Natural killer cell treated with Interleukin-12 subunit alpha and Interleukin-12 subunit beta and Interleukin-15 and Interleukin-18, amount 100 ng/mL, for 72 hours (primary cell): ENCODE results near the gene ELMOD1. TPM values are rescaled to one million over a fixed set of nuclear protein-coding genes. Genes with fewer than 3 reads are reported as not detected.

Experiments
- ATAC-seq, 2 donors: fragments of 150-1000 bp; cut with Tn5 transposase in 1 of 2; sonication (Bioruptor Pico), chemical (Tn5 transposase) in 1 of 2; 2 replicates each; pipeline ENCODE4 v1.10.0; 2021
- DNase-seq: peaks from one replicate; pipeline ENCODE4 v3.0.0; 2022; ENCODE audit warnings: low spot score
- H3K27ac Mint-ChIP-seq, 2 donors: 1 replicate in 1 of 2; 2 replicates in 1 of 2; pipeline ENCODE4 v1.8.0; 2022; ENCODE audit warnings: mixed read lengths in 2 of 2, mild to moderate bottlenecking in 1 of 2, moderate library complexity in 1 of 2
- H3K27me3 Mint-ChIP-seq, 2 donors: 1 replicate in 1 of 2; 2 replicates in 1 of 2; pipeline ENCODE4 v1.8.0; 2022; ENCODE audit warnings: mixed read lengths in 2 of 2
- H3K36me3 Mint-ChIP-seq: one replicate; pipeline ENCODE4 v1.8.0; 2022; ENCODE audit warnings: mixed read lengths
- H3K4me1 Mint-ChIP-seq, 2 donors: 1 replicate in 1 of 2; 2 replicates in 1 of 2; pipeline ENCODE4 v1.8.0; 2022; ENCODE audit warnings: low read depth in 2 of 2, mixed read lengths in 2 of 2, mild to moderate bottlenecking in 1 of 2
- H3K4me3 Mint-ChIP-seq: one replicate; pipeline ENCODE4 v1.8.0; 2022; ENCODE audit warnings: mixed read lengths
- H3K9me3 Mint-ChIP-seq: 2 replicates; pipeline ENCODE4 v1.8.0; 2022; ENCODE audit warnings: mixed read lengths
- total RNA-seq, 2 donors: library from RNA; stranded (reverse); gene quantifications; one replicate each; pipeline ENCODE4 v1.2.3, GENCODE V29; 2022

Gene ELMOD1
- total RNA-seq, 2 donors from 2014 or later: not detected

DNA sequence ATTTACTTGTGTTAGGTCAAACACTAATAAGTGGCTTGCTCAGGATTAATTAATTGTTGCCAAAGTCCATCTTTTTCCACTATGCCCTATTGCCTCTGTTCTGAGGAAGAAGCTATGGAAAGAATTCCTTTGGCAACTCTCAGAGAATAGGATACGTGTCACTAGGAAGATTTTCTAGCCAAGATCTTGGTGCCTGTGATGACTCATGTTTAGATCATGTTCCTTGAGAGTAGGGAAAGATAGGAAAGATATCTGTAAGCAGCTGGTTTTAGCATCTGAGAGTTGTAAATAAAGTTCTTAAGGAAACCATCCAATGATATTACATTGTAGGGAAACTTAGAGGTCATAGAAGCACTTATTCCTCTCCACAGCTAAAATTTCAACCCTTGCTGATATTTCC is 105.2 kb downstream of the ELMOD1 start:
- H3K27ac Mint-ChIP-seq: no peak overlapping the region
- no peaks in the 10 kb centered on the region for H3K9me3 Mint-ChIP-seq
- H3K4me1 Mint-ChIP-seq: no peaks in the 10 kb centered on the region
- H3K36me3 Mint-ChIP-seq: no peaks in the 10 kb centered on the region
- DNase-seq (no peak), ATAC-seq (no peak)
- no peak overlapping the region for H3K4me3 Mint-ChIP-seq
- H3K27me3 Mint-ChIP-seq: peaks cover 12 to 17% of the 10 kb centered on the region in 2 donors

DNA sequence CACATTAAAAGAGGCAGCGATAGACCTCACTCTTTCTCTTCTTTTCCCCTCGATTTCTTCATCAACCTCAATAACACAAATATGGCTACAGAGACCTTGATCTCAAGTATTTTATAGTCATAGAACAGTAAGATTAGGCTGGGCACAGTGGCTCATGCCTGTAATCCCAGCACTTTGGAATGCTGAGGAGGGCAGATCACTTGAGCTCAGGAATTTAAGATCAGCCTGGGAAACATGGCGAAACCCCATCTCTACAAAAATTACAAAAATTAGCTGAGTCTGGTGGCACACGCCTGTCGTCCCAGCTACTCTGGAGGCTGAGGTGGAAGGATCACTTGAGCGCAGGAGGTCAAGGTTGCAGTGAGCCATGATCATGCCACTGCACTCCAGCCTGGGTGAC is 106.3 kb downstream of the ELMOD1 start:
- H3K4me3 Mint-ChIP-seq: no peak overlapping the region
- H3K27me3 Mint-ChIP-seq: peaks cover 8 to 17% of the 10 kb centered on the region in 2 donors
- no peak overlapping the region for H3K27ac Mint-ChIP-seq
- no peaks in the 10 kb centered on the region for H3K4me1 Mint-ChIP-seq
- no peak for DNase-seq
- no peaks in the 10 kb centered on the region for H3K9me3 Mint-ChIP-seq
- no peaks in the 10 kb centered on the region for H3K36me3 Mint-ChIP-seq
- no peak for ATAC-seq

GRCh38 chr11:107699371-107700285 is 108.7 kb downstream of the ELMOD1 start:
- no peaks in the 10 kb centered on the region for H3K4me1 Mint-ChIP-seq

DNA sequence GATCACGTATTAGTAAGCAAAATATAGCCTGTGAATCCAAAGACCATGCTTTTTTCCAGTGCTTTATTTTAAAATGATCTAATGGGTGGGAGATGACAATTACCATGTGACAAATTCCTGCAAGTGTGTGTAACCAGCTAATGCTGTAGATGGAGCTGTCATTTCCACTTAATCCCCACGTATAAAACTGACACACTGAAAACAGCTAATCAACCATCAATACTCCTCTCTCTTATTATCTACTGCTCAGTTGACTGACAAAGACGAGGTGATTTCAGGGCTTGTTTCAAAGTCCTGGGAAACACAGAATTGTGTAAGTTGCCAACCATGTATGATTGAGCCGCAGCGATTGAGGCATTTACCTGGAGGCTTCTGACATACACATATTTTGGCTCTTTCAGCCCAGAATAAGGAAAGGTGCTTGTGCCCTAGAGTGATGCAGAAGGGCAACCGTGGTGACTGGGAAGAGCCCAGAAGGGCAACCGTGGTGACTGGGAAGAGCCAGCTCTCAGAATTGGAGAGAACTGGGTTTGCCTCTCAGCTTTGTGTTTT is 111.2 kb downstream of the ELMOD1 start:
- H3K4me1 Mint-ChIP-seq: no peaks in the 10 kb centered on the region
- H3K4me3 Mint-ChIP-seq: no peak overlapping the region
- H3K27ac Mint-ChIP-seq: no peak overlapping the region
- peaks cover 10 to 26% of the 10 kb centered on the region in 2 donors for H3K27me3 Mint-ChIP-seq
- ATAC-seq: no peak
- H3K9me3 Mint-ChIP-seq: no peaks in the 10 kb centered on the region
- DNase-seq: no peak
- no peaks in the 10 kb centered on the region for H3K36me3 Mint-ChIP-seq

More at GRCh38 chr11:107699371-107700285, 108.7 kb downstream of the ELMOD1 start:
- Mint-ChIP-seq H3K9me3 (no peaks in the 10 kb centered on the region), H3K27ac (no peak overlapping the region), H3K4me3 (no peak overlapping the region), H3K27me3 (peaks cover 12 to 30% of the 10 kb centered on the region in 2 donors), H3K36me3 (no peaks in the 10 kb centered on the region)
- ATAC-seq: no peak
- DNase-seq: no peak

DNA sequence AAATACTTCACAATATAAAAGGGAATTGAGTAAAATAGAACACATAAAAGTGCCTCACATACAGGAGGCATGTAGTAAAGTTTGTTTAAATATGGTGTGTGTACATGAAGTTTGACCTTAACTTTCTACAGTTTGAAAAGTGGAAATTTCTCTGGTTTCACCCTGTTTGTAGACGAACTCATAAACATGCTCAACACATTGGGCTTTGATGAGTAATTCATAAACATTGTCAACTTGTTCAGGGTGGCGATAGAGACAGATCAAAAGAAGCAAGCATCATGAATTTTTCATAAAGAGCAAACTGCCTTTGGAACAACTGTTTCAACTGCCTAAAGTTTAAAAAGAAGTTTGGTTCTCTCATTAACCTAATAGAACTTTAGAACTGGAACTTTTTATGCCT is 111.8 kb downstream of the ELMOD1 start:
- no peak for ATAC-seq
- Mint-ChIP-seq H3K27me3 (peaks cover 16 to 28% of the 10 kb centered on the region in 2 donors), H3K4me3 (no peak overlapping the region), H3K4me1 (no peaks in the 10 kb centered on the region), H3K27ac (no peak overlapping the region), H3K9me3 (no peaks in the 10 kb centered on the region), H3K36me3 (no peaks in the 10 kb centered on the region)
- DNase-seq: no peak

DNA sequence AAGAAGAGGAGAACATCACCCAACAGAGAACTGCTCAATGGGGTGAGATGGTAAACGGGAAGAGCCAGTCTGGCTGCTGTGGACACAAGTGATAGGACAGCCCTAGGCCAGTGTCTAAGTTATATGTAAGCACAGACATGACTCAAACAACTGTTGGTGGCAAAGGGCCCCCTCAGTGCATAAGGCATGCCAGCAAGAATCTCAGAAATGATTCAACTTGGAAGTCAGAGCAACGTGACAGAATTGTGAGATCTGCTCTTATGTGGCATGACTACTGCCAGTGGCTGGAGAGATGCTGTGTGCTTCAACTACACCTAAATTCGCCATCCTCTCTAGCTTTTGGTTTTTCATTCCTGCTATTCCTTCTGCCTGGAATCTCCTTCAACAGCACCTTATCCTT is 113.5 kb downstream of the ELMOD1 start:
- H3K4me3 Mint-ChIP-seq: no peak overlapping the region
- H3K9me3 Mint-ChIP-seq: no peaks in the 10 kb centered on the region
- H3K4me1 Mint-ChIP-seq: no peaks in the 10 kb centered on the region
- no peak for DNase-seq
- peak in 1 of 2 donors; percentile 49 for ATAC-seq
- no peak overlapping the region for H3K27ac Mint-ChIP-seq
- H3K27me3 Mint-ChIP-seq: peaks cover 16 to 35% of the 10 kb centered on the region in 2 donors
- H3K36me3 Mint-ChIP-seq: no peaks in the 10 kb centered on the region

- H3K9me3 Mint-ChIP-seq: no peaks in the 10 kb centered on the region
- ATAC-seq (no peak), DNase-seq (no peak)
- no peaks in the 10 kb centered on the region for H3K4me1 Mint-ChIP-seq
- no peaks in the 10 kb centered on the region for H3K36me3 Mint-ChIP-seq
- H3K4me3 Mint-ChIP-seq: no peak overlapping the region
- peaks cover 16 to 41% of the 10 kb centered on the region in 2 donors for H3K27me3 Mint-ChIP-seq
- H3K27ac Mint-ChIP-seq: no peak overlapping the region
Observed at GRCh38 chr11:107705027-107705426, 114.1 kb downstream of the ELMOD1 start.

GRCh38 chr11:107706531-107706930 is 115.6 kb downstream of the ELMOD1 start:
- DNase-seq: no peak
- Mint-ChIP-seq H3K4me1 (no peaks in the 10 kb centered on the region), H3K27ac (no peak overlapping the region), H3K27me3 (peaks cover 16 to 53% of the 10 kb centered on the region in 2 donors), H3K9me3 (no peaks in the 10 kb centered on the region), H3K36me3 (no peaks in the 10 kb centered on the region), H3K4me3 (no peak overlapping the region)
- no peak for ATAC-seq

DNA sequence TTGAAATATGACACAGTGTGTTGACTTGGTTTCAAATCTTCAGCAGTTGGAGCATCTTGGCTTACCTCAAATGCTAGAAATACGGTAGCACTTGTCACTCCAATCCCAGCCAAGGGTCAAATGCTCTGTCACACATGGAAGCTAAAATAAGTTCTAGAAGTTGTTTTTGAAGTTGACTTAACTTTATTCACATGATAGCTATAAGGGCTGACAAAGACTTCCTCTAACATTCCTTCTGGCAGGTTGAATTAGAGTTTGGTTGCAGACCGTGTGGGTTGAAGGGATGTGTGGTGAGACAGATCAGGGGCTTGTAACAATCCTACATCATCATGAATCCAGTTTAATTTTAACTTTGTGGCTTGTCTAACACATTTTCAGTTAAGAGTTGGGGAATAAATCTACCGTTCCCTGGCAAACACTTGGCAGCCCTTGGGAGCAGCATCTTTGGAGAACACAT is 116.3 kb downstream of the ELMOD1 start:
- Mint-ChIP-seq H3K27ac (no peak overlapping the region), H3K4me3 (no peak overlapping the region), H3K4me1 (no peaks in the 10 kb centered on the region), H3K36me3 (no peaks in the 10 kb centered on the region), H3K9me3 (no peaks in the 10 kb centered on the region), H3K27me3 (peaks cover 16 to 56% of the 10 kb centered on the region in 2 donors)
- ATAC-seq: no peak
- no peak for DNase-seq

DNA sequence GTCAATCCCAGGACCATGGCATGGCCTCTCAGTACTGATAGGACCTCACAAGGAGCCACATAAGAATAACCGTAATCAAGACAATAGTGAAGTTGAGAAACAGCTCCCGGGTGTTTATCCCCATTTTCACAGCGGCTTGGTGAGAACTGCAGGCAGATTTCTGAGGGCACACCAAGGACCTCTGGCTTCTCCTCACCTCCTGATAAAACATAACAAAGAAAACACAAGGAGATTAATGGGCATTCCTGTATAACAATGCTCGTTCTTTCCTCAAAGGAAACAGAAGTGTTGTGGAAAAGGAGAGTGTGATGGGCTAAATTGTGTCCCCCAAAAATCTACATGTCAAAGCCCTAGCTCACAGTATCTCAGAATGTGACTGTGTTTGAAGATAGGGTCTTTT is 116.9 kb downstream of the ELMOD1 start:
- no peak overlapping the region for H3K4me3 Mint-ChIP-seq
- H3K36me3 Mint-ChIP-seq: no peaks in the 10 kb centered on the region
- H3K27ac Mint-ChIP-seq: no peak overlapping the region
- no peak for DNase-seq
- no peaks in the 10 kb centered on the region for H3K9me3 Mint-ChIP-seq
- peaks cover 19 to 59% of the 10 kb centered on the region in 2 donors for H3K27me3 Mint-ChIP-seq
- no peak for ATAC-seq
- no peaks in the 10 kb centered on the region for H3K4me1 Mint-ChIP-seq

GRCh38 chr11:107708792-107709191 is 117.8 kb downstream of the ELMOD1 start:
- H3K36me3 Mint-ChIP-seq: no peaks in the 10 kb centered on the region
- no peaks in the 10 kb centered on the region for H3K4me1 Mint-ChIP-seq
- DNase-seq (no peak), ATAC-seq (no peak)
- H3K27ac Mint-ChIP-seq: no peak overlapping the region
- H3K9me3 Mint-ChIP-seq: no peaks in the 10 kb centered on the region
- peaks cover 12 to 54% of the 10 kb centered on the region in 2 donors for H3K27me3 Mint-ChIP-seq
- H3K4me3 Mint-ChIP-seq: no peak overlapping the region

DNA sequence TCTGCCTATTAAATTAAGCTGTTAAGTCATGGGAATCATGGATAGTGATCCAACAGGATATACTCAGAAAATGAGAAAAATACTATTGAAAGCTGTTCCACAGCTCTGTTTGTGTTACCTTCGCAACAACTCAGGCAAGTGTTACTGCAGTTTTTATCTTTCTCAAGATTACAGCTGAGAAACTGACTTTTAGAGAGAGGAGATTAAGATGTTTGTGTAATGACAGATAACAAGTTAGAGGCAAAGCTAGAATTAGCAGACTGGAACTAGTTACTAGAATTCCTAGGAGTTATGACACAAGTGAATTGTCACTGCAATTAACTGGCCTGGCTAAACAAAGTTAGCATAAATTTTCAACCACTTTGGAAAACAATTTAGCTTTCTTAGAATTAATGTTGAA is 119.4 kb downstream of the ELMOD1 start:
- Mint-ChIP-seq H3K27ac (no peak overlapping the region), H3K27me3 (peaks cover 12 to 48% of the 10 kb centered on the region in 2 donors), H3K4me3 (no peak overlapping the region), H3K4me1 (no peaks in the 10 kb centered on the region), H3K36me3 (no peaks in the 10 kb centered on the region), H3K9me3 (no peaks in the 10 kb centered on the region)
- DNase-seq: no peak
- no peak for ATAC-seq

DNA sequence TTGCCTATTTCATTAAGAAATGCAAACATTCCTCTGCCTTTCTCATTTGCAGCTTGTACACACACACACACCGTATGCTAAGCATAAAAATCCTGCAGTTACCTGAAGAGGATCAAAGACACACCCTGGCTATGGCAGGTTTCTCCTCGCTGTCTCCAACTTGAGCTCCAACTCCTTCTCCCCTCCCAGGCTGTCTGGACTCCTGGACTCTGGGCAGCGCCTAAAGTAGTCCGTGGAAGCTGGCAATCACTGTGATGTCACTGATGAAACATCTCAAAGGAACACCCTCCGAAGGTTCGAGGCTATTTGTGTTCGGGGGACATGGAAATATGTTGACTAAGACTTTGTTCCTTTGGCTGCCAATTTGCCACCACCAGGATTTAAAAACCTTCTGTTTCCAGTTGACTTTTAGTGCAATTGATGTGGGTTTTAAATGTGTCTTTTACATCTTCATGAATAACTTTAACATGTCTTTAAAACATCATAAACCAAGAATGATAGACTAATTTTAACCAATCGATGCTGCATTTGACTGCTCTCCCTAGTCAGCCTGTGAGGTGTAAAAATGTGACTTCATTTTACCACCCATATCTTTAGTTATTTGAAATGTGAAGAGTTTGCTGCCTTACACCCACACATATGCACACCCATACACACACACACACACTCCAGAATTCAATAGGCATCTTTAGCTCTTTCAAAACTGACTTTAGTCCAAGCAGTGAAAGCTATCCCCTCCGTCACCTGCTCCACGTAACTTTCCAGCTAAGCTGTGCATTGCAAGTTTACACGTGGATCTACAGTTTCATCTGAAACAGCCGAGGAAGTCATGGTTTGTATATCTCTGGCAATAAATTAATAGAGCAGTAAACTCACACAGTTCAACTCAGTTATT is 121.2 kb downstream of the ELMOD1 start, which contains the start of gene SLN:
TSS of gene SLN (minus strand) at position 196 of the 895 bp plus-strand sequence.
- H3K27ac Mint-ChIP-seq: no peak within 1 kb of the TSS
- H3K36me3 Mint-ChIP-seq: no peaks in the 10 kb centered on the region
- peaks cover 17 to 47% of the 10 kb centered on the region in 2 donors for H3K27me3 Mint-ChIP-seq
- no peaks in the 10 kb centered on the region for H3K4me1 Mint-ChIP-seq
- ATAC-seq: no peak
- H3K9me3 Mint-ChIP-seq: peaks cover 4% of the 10 kb centered on the region
- no peak within 1 kb of the TSS for H3K4me3 Mint-ChIP-seq
- no peak for DNase-seq
